K562 (cell line): ENCODE data around the gene SLC25A5. TPM values are rescaled to one million over a fixed set of nuclear protein-coding genes. Genes with fewer than 3 reads are reported as not detected.

Source experiments
- ATAC-seq: fragments of 200-7000 bp; cut with Tn5 transposase; 3 replicates; pipeline ENCODE4 v1.9.1; 2020; ENCODE audit warnings: moderate library complexity
- BruUV-seq: library from RNA; stranded (reverse); fragments of 400-500 nt; replicated peaks from 2 replicates; lab custom pipeline; 2021; lab: Mats Ljungman, UMichigan
- CTCF ChIA-PET: fragments of 300-600 bp; formaldehyde crosslinking; extraction: SDS; loops from one replicate; lab custom pipeline; 2021; ENCODE audit warnings: low intra/inter-chr PET ratio; lab: Yijun Ruan, JAX
- POLR2A ChIA-PET: fragments of 300-600, 350-650 bp; sonication (Branson Sonifier 250); formaldehyde crosslinking; extraction: SDS; loops from one replicate; lab custom pipeline; 2021; ENCODE audit warnings: antibody characterized with exemption, inconsistent platforms; lab: Yijun Ruan, JAX
- DNase-seq, 4 experiments: peaks; one replicate each; pipeline versions ENCODE4 v3.0.0 to v3.0.0-alpha.2; 2011 to 2018; ENCODE audit warnings: low spot score in 3 of 4, mixed read lengths in 3 of 4; ENCODE audit errors: extremely low read depth in 1 of 4
- FAIRE-seq: peaks from 2 replicates; lab custom pipeline; 2011; peaks lifted over from hg19 to GRCh38; lab: Jason Lieb, UNC
- H2AFZ ChIP-seq: 2 replicates; pipeline ENCODE4 v1.6.0; 2011; ENCODE audit warnings: low read depth, low read length, control low read depth, inconsistent platforms
- H3K27ac ChIP-seq: fragments of 200-600 bp; 3 replicates; pipeline ENCODE4 v1.8.0; 2011; ENCODE audit warnings: low read depth, mild to moderate bottlenecking, control low read depth, inconsistent platforms, low read length, moderate library complexity, mixed read lengths; ENCODE audit errors: extremely low read depth
- H3K27me3 ChIP-seq, 2 experiments: fragments of 300-600 bp in 1 of 2; 2 replicates in 1 of 2; 3 replicates in 1 of 2; pipeline versions ENCODE4 v1.6.0 to v1.8.0; 2011; ENCODE audit warnings: inconsistent platforms in 2 of 2, low read length in 2 of 2, mild to moderate bottlenecking in 1 of 2, mixed read lengths in 1 of 2, moderate library complexity in 1 of 2; ENCODE audit not compliant: control insufficient read depth in 2 of 2, insufficient read depth in 2 of 2
- H3K36me3 ChIP-seq: fragments of 300-600 bp; 3 replicates; pipeline ENCODE4 v1.8.0; 2011; ENCODE audit warnings: mild to moderate bottlenecking, low read length, inconsistent platforms; ENCODE audit not compliant: control insufficient read depth, insufficient read depth
- H3K4me1 ChIP-seq, 2 experiments: fragments of 200-600 bp in 1 of 2; replicated peaks in 1 of 2; 2 replicates in 1 of 2; 3 replicates in 1 of 2; pipeline versions ENCODE4 v1.5.1 to v1.8.0; 2011; ENCODE audit warnings: inconsistent platforms in 2 of 2, low read length in 2 of 2, mild to moderate bottlenecking in 1 of 2, mixed read lengths in 1 of 2, moderate library complexity in 1 of 2; ENCODE audit not compliant: control insufficient read depth in 2 of 2, insufficient read depth in 2 of 2
- H3K4me2 ChIP-seq: 2 replicates; pipeline ENCODE4 v1.6.1; 2011; ENCODE audit warnings: low read length, control low read depth, inconsistent platforms, mixed read lengths; ENCODE audit not compliant: insufficient read depth
- H3K4me3 ChIP-seq: fragments of 200-600 bp; sonication (generic), shearing (Covaris generic); 2 replicates; pipeline ENCODE4 v1.5.1; 2016; ENCODE audit warnings: control low read depth, inconsistent platforms
- H3K79me2 ChIP-seq: fragments of 200-600 bp; 3 replicates; pipeline ENCODE4 v1.8.0; 2011; ENCODE audit warnings: low read length, inconsistent platforms; ENCODE audit not compliant: control insufficient read depth, insufficient read depth
- H3K9ac ChIP-seq, 2 experiments: 2 replicates each; pipeline versions ENCODE4 v1.6.0 to v1.6.1; 2011; ENCODE audit warnings: low read depth in 2 of 2, low read length in 2 of 2, control low read depth in 1 of 2, inconsistent platforms in 1 of 2, mild to moderate bottlenecking in 1 of 2, mixed read lengths in 1 of 2; ENCODE audit not compliant: insufficient read depth in 1 of 2
- H3K9me1 ChIP-seq: one replicate; pipeline ENCODE4 v1.6.0; 2011; ENCODE audit warnings: inconsistent platforms, mild to moderate bottlenecking, low read length, moderate library complexity; ENCODE audit not compliant: control insufficient read depth, insufficient read depth
- H3K9me3 ChIP-seq: replicated peaks from 2 replicates; pipeline ENCODE4 v1.5.1; 2011; ENCODE audit warnings: low read depth, low read length, inconsistent platforms; ENCODE audit not compliant: control insufficient read depth, insufficient read depth
- H4K20me1 ChIP-seq: replicated peaks from 2 replicates; pipeline ENCODE4 v1.6.1; 2011; ENCODE audit warnings: low read length, inconsistent platforms, mixed read lengths; ENCODE audit not compliant: control insufficient read depth, insufficient read depth
- CTBP1 ChIP-seq: fragments of 450-650 bp; IDR thresholded peaks from 2 replicates; pipeline ENCODE4 v1.6.1; 2016; ENCODE audit warnings: borderline replicate concordance
- HDAC3 ChIP-seq: fragments of 450-650 bp; IDR thresholded peaks from 2 replicates; pipeline ENCODE4 v1.6.1; 2018; ENCODE audit warnings: borderline replicate concordance, mild to moderate bottlenecking, moderate library complexity; ENCODE audit not compliant: partially characterized antibody
- LEF1 ChIP-seq: fragments of 450-650 bp; IDR thresholded peaks from 2 replicates; pipeline ENCODE4 v1.6.1; 2016; ENCODE audit warnings: mild to moderate bottlenecking
- MAZ ChIP-seq, 2 experiments: fragments of 450-650 bp in 1 of 2; sonication (generic) in 1 of 2; formaldehyde crosslinking; IDR thresholded peaks in 1 of 2; conservative IDR thresholded peaks in 1 of 2; 2 replicates each; pipeline versions ENCODE4 v1.4.0 to v1.5.0; 2020; ENCODE audit warnings: mild to moderate bottlenecking in 1 of 2, missing genetic modification reagents in 1 of 2
- RAD21 ChIP-seq, 2 experiments: fragments of 250-450 bp in 1 of 2; fragments of 450-650 bp in 1 of 2; sonication (Bioruptor Pico) in 1 of 2; formaldehyde crosslinking in 1 of 2; IDR thresholded peaks in 1 of 2; conservative IDR thresholded peaks in 1 of 2; 2 replicates each; pipeline versions ENCODE4 v1.4.0 to v1.8.0; 2020 to 2022; ENCODE audit warnings: mild to moderate bottlenecking in 2 of 2, moderate library complexity in 1 of 2
- RCOR1 ChIP-seq, 2 experiments: IDR thresholded peaks; 2 replicates each; pipeline ENCODE4 v1.6.1; 2012; ENCODE audit warnings: low read depth in 2 of 2, low read length in 2 of 2, borderline replicate concordance in 1 of 2, improper control_type of control experiment in 1 of 2
- STAG1 ChIP-seq: sonication (generic); formaldehyde crosslinking; IDR thresholded peaks from 2 replicates; pipeline ENCODE4 v1.5.0; 2020; ENCODE audit warnings: missing genetic modification reagents, borderline replicate concordance
- XRCC3 ChIP-seq: fragments of 450-650 bp; IDR thresholded peaks from 2 replicates; pipeline ENCODE4 v1.6.1; 2017; ENCODE audit warnings: mild to moderate bottlenecking, moderate library complexity
- ZNF217 ChIP-seq: sonication (generic); formaldehyde crosslinking; IDR thresholded peaks from 2 replicates; pipeline ENCODE4 v1.8.0; 2022; ENCODE audit warnings: mild to moderate bottlenecking, missing genetic modification reagents
- WGBS: fragments of 100-300 bp; shearing (Covaris generic); methylation state at CpG from one replicate; pipeline ENCODE4 v1.1.6; 2016; ENCODE audit warnings: low coverage, mixed read lengths; ENCODE audit not compliant: insufficient coverage; ENCODE audit errors: missing lambda C conversion rate; 5-methylcytosine and 5-hydroxymethylcytosine counted together
- in situ Hi-C: fragments of 300-500 bp; cut with MboI; formaldehyde crosslinking; loops from 4 replicates; pipeline ENCODE4 v1.15.0; 2018; ENCODE audit warnings: inconsistent platforms, mixed read lengths
- intact Hi-C: fragments of 100-400 bp; cut with micrococcal nuclease; formaldehyde crosslinking; loops from 2 replicates; pipeline ENCODE4 v1.14.2; 2022
- polyA plus RNA-seq, 8 experiments: library from polyadenylated mRNA; depleted of rRNA in 4 of 8; stranded (reverse) in 5 of 8; unstranded in 3 of 8; fragments of >200 nt; fragmentation: Nextera tagmentation in 2 of 8; fragmentation: Illumina TruSeq in 1 of 8; extraction: Ambion mirVana in 2 of 8; extraction: Trizol in 1 of 8; gene quantifications; 2 replicates each; pipeline versions ENCODE4 v1.2.1 to v1.2.3, GENCODE V29; 2011 to 2014; ENCODE audit warnings: inconsistent platforms in 1 of 8, missing spikeins in 1 of 8
- total RNA-seq, 7 experiments: library from RNA; depleted of rRNA in 6 of 7; stranded (reverse); fragments of >200 nt in 6 of 7; fragmentation: Illumina TruSeq in 2 of 7; extraction: Trizol in 2 of 7; gene quantifications; 2 replicates each; pipeline versions ENCODE4 v1.2.1 to v1.2.3, GENCODE V29; 2011 to 2021; ENCODE audit warnings: low replicate concordance in 1 of 7
- TF ChIP-seq, protein P1 (sequence below): fragments of 250-450 bp; sonication (Bioruptor Pico); IDR thresholded peaks from 2 replicates; pipeline ENCODE4 v1.8.0; 2022; ENCODE audit warnings: moderate library complexity, mild to moderate bottlenecking, inconsistent platforms
- TF ChIP-seq, protein P2 (sequence below): fragments of 250-450 bp; sonication (Bioruptor Pico); IDR thresholded peaks from 2 replicates; pipeline ENCODE4 v1.5.1; 2021; ENCODE audit warnings: mild to moderate bottlenecking
- TF ChIP-seq, protein P3 (sequence below), 2 experiments: IDR thresholded peaks; 2 replicates each; pipeline ENCODE4 v1.6.1; 2012; ENCODE audit warnings: improper control_type of control experiment in 2 of 2, low read depth in 2 of 2, low read length in 2 of 2, borderline replicate concordance in 1 of 2

Gene SLC25A5
- total and polyA plus RNA-seq, 9 of the 15 experiments (the other 6 are each of a cell fraction or from before 2014, with no cell fraction given): 470 to 5,247 (median 596) TPM

DNA sequence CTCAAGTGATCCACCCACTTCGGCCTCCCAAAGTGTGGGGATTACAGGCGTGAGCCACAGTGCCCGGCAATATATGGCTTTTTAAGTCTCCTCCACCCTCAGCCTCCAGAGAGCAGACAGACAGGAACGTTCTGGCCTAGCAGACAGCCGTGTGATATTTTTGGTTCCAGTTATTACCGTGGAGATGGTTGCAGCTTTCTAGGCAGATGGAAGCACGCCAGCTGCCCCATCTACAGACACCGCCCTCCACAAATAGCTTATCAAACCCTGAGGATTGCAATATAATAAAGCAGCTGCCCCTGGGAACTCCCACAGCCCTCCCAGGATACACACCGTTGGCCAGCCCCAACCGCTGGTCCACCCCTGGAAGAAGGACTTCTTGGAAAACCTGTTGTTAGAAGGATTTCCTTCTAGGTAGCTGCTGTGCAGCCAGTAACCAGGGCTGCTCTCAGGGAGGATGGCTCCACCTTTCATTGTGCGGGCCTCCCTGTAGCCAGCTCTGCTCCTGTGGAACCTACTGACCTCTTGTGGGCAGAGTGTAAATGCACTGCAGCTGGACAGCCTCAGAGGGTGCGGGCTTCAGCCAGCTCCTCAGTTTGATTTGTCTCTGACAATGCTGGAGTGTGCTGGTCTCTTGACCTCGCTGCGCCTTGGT lies 44.0 kb downstream of the SLC25A5 start (continued):
- TF ChIP-seq, protein P1, sequence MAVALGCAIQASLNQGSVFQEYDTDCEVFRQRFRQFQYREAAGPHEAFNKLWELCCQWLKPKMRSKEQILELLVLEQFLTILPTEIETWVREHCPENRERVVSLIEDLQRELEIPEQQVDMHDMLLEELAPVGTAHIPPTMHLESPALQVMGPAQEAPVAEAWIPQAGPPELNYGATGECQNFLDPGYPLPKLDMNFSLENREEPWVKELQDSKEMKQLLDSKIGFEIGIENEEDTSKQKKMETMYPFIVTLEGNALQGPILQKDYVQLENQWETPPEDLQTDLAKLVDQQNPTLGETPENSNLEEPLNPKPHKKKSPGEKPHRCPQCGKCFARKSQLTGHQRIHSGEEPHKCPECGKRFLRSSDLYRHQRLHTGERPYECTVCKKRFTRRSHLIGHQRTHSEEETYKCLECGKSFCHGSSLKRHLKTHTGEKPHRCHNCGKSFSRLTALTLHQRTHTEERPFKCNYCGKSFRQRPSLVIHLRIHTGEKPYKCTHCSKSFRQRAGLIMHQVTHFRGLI: no peak

DNA sequence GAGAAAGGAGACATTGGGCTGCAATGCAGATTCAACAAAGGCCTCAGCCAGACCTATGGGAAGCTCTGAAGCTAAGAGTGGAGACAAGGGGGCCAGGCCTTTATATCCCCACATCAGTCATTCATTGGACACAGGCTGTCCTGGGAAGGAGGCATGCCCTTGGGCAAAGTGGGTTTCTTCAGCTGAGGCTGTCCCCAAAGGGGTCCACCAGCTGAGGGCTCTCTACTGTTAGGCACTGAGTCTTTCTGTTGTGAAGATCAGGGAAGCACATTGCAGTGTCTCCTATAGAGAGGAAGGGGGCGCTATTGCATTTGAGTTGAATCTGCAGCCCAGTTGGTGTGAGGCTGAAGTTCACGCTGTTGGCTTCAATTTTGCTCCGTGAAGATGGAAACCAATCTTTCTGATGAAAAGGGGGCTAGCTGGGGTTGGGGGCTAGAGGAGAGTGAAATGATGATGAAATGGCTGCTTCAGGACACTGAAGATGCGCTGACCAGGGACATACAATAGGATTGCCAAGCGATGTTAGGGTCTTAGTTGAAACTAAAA lies 48.0 kb downstream of the SLC25A5 start:
- no peak overlapping the region for H3K9ac ChIP-seq
- H3K27me3 ChIP-seq: no peaks in the 10 kb centered on the region; a peak in 1 of 5 replicates
- H3K9me1 ChIP-seq: no peaks in the 10 kb centered on the region
- ATAC-seq (peak; percentile 91), FAIRE-seq (peak; percentile 94), DNase-seq (peak; percentile 71 to 76 (median 74))
- H3K4me3 ChIP-seq: no peak overlapping the region
- 43% methylated on average over 3 of the region's 5 CpGs for WGBS
- H3K27ac ChIP-seq: no peak overlapping the region
- H4K20me1 ChIP-seq: no peaks in the 10 kb centered on the region
- H3K79me2 ChIP-seq: no peaks in the 10 kb centered on the region
- no peaks in the 10 kb centered on the region for H3K36me3 ChIP-seq
- H3K4me1 ChIP-seq: no peaks in the 10 kb centered on the region; a peak in 2 of 5 replicates
- in situ Hi-C loops: loop anchor here (5.0 to 10.0 kb wide), 3 partner anchors 216 to 359 kb away; partner anchors contain the start of genes NDUFA1 and RNF113A
- H3K4me2 ChIP-seq: no peak overlapping the region
- POLR2A ChIA-PET: interaction anchor here (0.6 to 0.7 kb wide), 2 partner anchors 66 to 175 kb away, joined by 3 read pairs; no protein-coding TSS in a partner anchor
- intact Hi-C loops: loop anchor here (1.0 to 10.0 kb wide), 7 partner anchors 58 to 429 kb away; partner anchors contain the start of genes NKAP, NKRF and UBE2A
- no TSS peak for BruUV-seq
- H2AFZ ChIP-seq: peak overlapping the region; percentile 90
- no peaks in the 10 kb centered on the region for H3K9me3 ChIP-seq
- CTCF ChIA-PET: interaction anchor here (0.5 to 1.5 kb wide), 5 partner anchors 52 to 1088 kb away, joined by 3 to 8 read pairs (median 5); partner anchors contain the start of gene UBE2A
- TF ChIP-seq, protein P2, sequence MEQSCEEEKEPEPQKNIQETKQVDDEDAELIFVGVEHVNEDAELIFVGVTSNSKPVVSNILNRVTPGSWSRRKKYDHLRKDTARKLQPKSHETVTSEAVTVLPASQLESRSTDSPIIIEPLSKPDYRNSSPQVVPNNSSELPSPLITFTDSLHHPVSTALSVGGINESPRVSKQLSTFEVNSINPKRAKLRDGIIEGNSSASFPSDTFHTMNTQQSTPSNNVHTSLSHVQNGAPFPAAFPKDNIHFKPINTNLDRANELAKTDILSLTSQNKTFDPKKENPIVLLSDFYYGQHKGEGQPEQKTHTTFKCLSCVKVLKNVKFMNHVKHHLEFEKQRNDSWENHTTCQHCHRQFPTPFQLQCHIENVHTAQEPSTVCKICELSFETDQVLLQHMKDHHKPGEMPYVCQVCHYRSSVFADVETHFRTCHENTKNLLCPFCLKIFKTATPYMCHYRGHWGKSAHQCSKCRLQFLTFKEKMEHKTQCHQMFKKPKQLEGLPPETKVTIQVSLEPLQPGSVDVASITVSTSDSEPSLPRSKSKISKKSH (CRISPR knock-in tag): no peak
- no peak for TF ChIP-seq ZNF217 (CRISPR knock-in tag)
- no peak for TF ChIP-seq XRCC3
- peak; percentile 79 to 94 for TF ChIP-seq RAD21 (CRISPR knock-in tag; conservative IDR thresholded peaks at IDR 0.05 in 1 of 2, IDR thresholded peaks at IDR 0.05 in 1 of 2)
- TF ChIP-seq LEF1: no peak
- TF ChIP-seq STAG1: peak; percentile 77; the same call in 1 of the 2 replicates
- peak; percentile 37; the same call in 1 of the 2 replicates for TF ChIP-seq CTBP1
- TF ChIP-seq RCOR1 (IDR thresholded peaks at IDR 0.05; ENCODE audit: borderline replicate concordance in 1 of 2, low read depth in 2 of 2, low read length in 2 of 2): peak in 1 of 2 experiments; percentile 33; a peak in 1 of 4 replicates
- TF ChIP-seq MAZ (CRISPR knock-in tag; conservative IDR thresholded peaks at IDR 0.05 in 1 of 2, IDR thresholded peaks at IDR 0.05 in 1 of 2): no peak
- TF ChIP-seq, protein P3, sequence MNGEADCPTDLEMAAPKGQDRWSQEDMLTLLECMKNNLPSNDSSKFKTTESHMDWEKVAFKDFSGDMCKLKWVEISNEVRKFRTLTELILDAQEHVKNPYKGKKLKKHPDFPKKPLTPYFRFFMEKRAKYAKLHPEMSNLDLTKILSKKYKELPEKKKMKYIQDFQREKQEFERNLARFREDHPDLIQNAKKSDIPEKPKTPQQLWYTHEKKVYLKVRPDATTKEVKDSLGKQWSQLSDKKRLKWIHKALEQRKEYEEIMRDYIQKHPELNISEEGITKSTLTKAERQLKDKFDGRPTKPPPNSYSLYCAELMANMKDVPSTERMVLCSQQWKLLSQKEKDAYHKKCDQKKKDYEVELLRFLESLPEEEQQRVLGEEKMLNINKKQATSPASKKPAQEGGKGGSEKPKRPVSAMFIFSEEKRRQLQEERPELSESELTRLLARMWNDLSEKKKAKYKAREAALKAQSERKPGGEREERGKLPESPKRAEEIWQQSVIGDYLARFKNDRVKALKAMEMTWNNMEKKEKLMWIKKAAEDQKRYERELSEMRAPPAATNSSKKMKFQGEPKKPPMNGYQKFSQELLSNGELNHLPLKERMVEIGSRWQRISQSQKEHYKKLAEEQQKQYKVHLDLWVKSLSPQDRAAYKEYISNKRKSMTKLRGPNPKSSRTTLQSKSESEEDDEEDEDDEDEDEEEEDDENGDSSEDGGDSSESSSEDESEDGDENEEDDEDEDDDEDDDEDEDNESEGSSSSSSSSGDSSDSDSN (IDR thresholded peaks at IDR 0.05; ENCODE audit: borderline replicate concordance in 1 of 2, low read depth in 2 of 2, low read length in 2 of 2): 0 out of 4 replicates have a peak, but pooled peaks of 1 of the 2 experiments have one; percentile 21
- TF ChIP-seq HDAC3: no peak
